Stimulated activated CD4-positive, alpha-beta T cell treated with anti-CD3 and anti-CD28 coated beads, Interleukin-12 subunit alpha, Interleukin-12 subunit beta, amount 100 ng/mL, for 24 hours (primary cell): Measurements from ENCODE around the gene RIC3.
A peak's percentile ranks its signal among the peaks of the same experiment; 100 is the strongest.

ENCODE experiments used
- DNase-seq, 2 experiments: peaks; one replicate each; pipeline ENCODE4 v3.0.0-alpha.2; 2020; ENCODE audit warnings: low read depth in 2 of 2

The RIC3 gene

DNA sequence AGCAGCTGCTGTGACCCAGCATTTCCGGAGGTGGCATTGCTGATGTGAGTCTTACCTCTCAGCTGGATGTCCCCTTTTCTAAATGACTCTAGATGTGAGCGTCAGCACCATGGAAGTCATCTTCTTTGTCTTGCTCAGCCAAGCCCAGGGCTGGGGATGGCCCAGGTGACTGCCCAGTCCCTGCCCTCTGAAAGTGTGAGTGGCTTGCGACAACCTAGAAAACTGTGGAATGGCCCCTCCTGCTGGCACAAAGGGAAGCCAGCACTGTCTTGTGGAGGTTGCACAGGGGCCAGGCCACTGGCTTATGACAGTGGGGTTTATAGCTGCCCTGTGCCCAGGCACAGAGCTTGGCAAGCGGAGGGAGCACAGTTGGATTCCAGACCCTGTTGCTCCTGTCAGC, 81.6 kb downstream of the RIC3 start:
- no peak for DNase-seq

DNA sequence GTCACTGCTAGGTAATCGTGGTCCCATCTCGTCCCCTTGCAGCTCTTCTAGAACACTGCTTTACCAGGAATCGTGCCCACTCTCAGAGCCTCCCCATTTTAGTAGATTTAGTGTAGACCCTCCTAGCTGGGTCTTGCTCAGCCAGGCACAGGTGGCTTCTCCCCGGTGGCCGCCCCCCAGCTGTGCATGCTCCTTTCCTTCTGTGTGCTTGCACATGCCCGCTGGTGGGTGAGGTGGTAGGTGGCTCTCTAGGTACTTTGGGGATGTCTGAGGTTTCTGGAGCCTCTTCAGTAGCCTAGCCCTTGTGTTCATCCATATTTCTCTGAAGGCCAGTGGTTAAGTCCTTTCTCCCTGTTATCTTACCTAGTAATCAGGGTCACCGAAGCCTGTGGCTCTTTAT, 82.3 kb downstream of the RIC3 start:
- no peak for DNase-seq

DNA sequence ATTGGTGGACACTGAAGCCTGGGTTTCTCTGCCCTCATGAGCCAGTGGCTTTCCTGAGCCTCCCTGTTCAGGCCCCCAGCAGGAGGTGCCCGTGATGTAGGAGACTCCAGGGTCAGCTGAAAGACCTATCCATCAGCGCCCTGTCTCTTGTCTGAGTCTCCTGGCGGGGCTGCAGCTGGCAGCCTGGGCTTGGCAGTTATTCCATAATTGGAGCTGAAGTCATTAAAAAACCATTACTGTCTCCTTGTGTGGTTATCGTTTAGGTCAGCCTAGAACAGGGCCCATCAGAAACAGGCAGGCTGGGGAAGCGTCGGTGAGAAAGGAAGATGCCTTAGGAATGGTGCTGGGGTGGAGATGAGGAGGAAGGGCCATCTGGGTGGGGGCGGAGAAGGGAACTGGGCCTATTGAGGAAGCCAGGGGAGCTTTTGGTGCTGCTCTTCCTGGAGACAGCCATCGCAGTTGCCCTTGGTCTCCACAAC, 82.8 kb downstream of the RIC3 start:
- DNase-seq: no peak

DNA sequence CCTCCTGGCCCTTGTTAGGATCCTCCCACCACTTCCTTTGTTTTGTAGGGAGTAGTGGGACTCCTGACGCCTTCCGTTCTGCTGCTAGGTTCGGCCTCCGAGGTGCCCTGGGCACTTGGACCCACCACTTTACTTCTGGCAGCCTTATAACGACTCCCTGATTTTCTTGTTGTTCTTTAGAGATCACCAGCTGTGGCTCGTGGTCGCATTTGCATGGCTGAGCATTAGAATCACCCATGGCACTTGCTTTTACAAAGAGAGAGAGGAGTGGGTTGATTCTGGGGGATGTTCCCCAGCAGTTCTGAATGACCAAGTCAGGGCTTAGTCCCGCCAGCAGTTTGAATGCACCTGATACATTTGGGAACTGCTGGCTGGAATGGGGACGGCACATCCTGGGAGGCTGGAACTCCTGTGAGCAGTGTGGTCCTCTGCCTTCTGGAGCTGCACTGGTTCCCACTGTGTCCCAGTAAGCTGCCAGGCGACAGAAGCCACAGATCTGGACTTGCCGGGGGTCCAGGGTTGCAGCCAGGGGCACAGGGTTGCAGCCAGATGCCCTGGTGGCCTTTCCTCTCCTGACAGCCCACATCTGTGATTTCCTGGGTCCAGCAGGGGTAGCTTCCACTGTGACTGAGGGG, 83.7 kb downstream of the RIC3 start:
- DNase-seq: no peak

DNA sequence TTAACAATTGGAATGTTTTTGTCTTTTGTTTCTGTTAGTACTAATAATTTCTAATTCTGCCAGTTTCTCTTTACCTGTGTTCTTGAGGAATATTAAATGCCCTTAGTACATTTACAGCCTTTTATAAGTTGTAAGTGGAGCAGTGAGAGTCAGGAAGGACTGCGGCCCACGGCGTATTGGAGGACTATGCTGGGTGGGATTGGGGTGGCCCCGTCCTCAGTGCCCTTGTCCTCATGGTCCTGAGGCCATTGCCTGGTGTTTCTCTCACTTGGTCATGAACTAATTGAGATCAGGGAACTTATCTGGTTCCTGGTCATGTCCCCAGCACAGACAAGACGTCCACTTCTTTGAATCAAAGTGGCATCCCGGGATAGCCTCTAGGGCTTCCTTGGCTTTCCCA, 84.5 kb downstream of the RIC3 start:
- no peak for DNase-seq

DNA sequence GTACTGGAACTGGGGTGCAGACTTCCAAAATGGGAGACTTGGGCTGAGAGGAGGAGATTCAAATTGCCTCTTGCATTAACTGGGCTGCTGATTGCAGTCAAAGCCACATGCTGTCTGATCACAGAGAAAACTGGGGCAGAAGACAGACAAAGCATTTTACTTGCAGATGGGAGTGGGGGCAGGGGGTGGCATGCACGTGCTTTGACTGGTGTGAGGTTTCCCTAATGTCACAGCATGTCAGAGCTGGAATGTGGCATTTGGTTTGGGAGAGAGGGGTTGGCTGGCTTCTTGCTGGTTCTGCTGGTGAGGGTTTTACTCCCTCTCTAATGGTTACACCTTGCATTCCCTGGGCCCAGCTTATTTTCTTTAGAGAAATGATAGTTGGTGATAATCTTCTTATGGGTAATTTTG, 84.9 kb downstream of the RIC3 start:
- no peak for DNase-seq

DNA sequence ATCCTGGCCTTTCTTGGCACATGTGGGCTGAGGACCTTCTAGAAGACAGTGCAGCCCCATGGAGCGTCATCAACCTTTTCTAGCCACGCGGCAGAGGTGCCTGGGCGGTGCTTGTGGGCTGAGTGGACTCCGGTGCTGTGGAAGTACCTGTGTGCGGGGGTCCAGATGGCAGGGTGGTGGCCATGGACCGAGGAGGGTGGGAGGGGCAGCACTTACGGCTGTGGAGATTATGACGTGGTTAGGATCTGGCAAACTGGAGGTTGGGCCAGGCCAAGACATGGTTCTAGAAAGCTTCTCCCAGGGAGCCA, 85.8 kb downstream of the RIC3 start:
- no peak for DNase-seq

DNA sequence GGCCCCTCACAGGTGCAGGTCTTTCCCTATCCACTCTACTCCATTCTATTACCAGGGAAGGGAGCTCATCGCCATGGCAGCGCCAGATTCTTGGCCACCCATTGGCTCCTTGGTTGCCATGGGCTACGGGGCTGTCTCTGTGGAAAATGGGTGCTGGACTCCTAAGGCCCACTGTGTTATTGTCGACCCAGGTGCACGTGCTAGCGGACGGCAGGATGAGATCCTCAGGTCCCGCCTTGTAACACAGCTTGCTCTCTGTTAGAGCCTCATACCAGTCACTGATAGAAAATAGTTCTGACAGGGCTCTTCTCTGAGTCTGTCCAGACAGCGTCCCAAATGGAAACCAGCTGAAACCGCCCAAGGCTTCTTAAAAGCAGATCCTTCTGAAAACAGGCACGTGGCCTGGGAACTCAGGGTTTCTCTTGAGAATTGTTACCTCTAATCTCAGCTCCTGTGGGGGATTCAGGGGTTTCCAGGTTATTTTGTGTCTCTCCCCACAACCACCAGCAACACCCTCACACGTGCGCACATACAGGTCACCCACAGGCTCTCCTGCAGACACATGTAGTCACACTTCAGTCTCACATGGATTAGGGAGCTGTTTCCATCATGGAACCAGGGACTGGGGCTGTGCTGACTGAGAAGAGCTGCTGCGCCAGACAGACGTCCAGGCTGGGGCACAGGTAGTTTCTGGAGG, 86.3 kb downstream of the RIC3 start:
- DNase-seq: no peak

DNA sequence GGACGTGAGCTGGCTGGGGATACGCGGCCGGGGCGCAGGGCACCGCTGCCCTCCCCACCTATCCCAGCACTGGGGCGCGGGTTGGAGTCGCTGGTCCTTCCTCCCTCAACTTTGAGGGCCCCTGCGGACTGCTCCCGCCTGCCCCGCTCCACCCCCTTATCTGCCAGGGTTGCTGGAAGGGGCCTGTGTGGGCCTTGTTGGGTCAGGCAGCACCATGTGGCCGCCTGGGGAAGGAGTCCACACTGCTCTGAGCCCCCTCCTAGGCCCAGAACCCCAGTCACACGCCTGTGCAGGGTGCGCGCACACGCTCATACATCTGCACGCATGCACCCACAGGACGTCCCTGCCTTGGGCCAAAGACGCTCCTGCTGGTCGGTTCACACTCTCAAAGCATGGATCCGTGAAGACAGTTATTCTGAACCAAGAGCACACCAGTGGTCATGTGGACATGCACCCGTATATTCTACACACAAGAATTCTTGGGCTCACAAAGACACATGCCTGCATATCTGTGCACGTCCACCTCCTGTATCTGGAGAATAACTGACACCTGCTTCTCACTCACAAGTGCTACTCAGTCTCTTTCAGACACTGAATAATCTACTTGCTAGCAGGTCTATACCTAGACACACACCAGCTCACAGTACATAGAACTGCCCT, 87.1 kb downstream of the RIC3 start:
- no peak for DNase-seq

DNA sequence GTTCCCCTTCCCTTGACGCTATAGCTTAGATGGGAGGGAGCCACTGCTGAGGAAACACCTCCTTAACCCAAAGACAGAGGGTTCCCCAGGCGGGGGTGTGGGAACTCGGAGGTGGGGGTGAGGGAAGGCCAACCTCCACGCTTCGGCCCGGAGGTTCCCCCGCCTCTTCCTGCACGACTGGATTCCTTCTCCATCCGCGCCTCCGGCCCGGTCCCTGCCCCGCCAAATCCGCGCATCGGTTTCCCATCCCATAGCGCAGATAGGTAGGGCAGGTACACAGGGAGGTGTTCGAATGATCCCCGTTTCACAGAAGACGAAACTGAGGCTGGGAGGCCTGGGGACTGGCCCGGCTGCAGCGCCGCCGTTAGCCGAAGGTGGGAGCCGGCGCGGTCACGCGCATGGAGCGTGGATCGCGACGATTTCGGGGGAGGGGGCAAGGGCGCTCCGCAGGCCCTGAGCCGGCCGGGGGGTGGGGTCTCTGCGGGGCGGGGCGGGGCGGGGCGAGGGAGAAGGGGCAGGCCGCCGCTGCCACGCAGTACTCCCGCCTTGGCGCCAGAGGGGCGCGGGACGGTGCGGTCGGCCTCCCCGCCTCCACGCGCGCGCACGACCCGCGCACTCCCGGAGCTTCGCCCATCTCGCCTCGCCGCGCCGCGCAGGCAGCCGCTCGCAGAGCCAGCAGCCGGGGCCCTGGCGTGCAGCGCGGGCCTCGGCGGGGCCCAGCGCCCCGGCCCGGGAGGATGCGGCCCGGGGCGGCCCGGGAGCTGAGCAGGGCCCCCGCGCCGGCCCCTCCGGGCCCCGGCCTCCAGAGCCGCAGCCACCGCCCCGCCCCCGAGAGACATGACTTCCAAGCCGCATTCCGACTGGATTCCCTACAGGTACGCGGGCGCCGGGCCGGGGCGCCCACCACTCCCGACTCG, 87.9 kb downstream of the RIC3 start, which contains the start of gene TUB:
Gene TUB, plus strand, starts transcription at position 538 of the 917 bp plus-strand sequence. Its CDS starts 300 bp downstream, at position 838.
- DNase-seq: peak in 1 of 2 experiments; percentile 16

DNA sequence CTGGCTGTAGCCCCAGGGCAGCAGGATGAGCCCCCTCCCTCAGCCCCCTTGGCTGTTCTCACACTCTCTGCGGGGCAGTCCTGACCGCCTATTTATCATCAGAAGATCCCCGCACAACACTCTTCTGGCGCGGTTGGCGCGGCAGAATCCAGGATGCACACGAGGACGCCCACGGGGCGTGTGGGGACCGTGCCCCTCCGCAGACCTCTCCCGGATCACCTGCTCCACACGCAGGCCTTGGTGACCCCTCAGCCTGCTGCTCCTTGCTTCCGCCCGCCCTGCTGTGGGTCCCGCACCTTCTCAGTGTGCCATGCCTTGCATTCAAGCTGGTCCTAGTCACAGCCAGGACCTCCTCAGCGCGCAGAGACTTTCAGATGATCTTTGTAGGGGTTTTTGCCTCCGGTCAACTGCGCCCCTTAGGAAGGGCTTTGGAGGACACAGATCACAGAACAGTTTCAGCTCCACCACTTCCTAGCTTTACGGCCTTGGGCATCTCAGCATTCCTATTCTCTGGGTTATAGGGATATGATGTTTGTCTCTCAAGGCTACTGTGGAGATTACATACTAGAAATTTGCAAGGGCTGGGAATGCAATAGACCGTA, 88.7 kb downstream of the RIC3 start:
- DNase-seq: no peak

DNA sequence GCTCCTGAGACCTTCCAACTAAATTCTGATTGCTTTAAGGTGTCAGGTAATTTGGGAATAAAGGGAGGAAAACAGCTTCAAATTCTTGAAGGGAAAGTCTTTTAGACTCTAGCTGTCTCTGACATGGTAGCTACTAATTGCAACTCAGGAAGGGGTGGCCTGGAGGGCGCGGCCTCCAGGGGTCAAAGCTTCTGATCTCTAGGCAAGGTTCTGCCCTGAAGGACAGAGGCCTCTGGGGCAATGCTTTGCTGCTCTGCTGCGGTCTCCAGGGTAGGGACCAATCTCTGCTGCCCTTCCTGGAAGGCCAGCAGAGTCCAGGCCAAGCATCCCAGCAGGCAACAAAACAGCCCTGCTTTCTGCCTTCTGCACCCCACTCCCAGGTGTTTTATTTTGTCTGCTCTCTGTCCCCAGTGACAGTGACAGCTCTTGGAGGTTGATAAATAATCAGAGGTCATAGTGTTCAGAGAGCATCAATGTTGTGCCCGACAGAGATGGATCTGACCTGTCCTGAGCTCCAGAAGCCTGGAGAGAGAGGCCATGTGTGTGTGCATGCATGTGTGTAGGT, 89.6 kb downstream of the RIC3 start:
- no peak for DNase-seq

DNA sequence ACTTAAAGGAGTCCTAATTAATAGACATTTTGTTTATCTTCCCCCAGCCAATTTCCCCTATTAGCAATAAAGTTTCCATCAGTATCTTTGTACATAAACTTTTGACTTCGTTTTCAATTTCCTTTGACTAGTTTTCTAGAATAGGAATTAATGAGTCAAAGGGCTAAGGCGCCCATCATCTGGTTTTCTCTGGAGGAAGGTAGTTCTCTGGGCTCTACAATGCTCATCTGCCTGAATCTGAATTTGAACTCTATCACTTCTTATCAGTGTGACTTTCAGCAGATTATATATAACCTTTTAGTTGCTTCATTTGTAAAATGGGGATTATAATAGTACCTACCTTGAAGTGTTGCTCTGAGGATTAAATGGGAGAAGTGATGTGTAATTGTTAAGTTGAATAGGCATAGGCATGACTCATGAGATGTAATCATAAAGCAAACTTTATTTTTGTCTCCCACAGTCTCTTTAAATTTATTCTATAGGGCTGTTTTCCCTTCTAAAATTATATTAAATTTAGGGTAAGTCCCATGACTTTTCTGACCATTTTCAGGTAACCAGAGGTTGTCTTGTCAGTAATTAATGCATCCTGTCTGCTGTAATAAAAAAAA, 93.6 kb downstream of the RIC3 start:
- no peak for DNase-seq

DNA sequence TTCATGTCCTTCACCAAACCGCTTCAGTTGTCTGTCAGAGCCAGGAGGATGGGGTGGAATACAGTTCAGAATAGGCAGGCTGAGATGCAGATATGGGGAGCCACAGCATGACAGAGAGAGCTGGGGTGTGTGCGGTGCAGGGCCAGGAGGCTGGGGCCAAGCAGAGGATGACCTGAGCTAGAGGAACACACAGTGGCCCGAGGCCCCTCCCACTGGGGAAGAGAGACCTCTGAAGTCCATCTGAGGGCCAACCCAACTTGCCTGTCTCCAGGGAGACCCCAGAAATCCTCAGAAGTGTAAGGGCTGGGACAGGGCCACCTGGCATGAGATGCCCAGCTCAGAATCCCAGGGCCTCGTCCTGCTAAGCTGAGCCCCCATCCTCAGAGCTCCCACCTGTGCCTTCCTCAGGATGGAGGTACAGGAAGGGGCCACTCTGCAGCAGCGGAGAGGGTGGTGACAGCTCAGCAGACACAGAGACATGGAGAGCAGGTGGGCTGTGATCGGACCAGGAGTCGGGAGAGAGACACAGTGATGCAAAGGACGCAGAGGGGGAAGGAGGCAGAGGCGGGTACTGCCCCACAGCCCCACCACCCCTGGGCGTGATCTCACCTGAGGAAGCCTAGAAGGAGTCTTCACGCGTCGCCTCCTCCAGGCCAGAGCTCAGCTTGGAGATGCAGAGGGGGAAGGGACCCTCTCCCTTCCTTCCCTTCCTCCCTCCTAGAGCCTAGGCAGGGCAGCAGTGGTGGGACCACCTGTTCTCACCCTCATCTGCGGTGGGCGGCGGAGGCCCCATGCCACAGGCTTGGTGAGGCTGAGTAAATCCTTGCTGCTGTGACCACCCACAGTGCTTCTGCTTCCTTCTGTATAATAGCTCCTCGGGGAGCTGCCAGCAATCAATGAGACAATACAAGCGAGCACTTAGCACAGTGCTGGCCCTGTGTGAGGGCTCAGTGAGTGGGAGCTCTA, 96.9 kb downstream of the RIC3 start:
- DNase-seq: no peak

DNA sequence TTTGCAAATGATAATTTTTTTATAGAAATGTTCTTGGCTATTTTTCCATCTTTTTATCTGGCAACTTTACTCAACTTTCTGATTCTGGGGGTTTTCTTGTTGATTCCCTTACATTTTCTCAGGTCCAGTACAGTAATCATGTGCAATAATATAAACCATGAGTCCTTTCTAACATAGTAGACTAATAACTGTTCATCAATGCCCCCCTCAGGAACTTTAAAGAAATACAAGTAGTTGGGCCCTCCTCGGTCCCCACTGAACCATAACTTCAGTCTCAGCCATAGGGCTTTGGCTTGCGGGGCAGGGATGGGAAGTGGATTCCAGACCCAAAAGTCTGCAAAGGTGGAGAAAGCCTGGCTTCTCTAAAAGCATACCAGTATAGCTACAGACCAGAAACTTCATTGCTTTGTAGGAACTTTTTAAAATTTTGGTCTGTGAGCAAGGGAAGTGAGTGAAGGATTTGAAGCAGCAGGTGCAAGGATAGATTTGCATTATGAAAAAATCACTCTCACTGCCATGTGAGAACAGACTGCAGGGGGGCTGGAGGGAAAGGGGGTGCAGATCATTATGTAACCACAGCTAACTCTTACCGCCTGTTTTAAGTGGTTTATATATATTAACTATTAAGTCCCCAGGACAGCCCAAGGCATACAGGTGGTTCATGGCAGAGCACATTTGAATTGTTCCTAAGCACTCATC, 98.3 kb downstream of the RIC3 start:
- DNase-seq: no peak

DNA sequence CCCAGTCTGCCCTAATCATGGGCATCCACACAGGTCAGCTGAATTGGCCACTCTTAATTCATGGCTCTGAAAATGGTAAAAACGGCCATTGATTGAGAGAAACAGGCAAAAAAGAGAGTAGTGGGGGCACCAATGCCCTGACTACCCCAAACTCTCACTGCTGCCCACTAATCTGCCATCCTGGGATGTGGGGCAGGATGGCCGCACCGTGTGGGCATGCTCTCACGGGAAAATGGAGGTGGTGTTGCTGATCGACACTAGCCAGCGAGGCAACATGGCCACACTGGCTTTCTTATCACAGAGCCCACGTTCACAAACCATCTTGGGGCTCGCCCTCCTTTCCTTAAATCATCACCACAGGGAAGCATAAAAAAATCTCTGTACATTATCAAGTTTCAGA, 99.1 kb downstream of the RIC3 start:
- no peak for DNase-seq

DNA sequence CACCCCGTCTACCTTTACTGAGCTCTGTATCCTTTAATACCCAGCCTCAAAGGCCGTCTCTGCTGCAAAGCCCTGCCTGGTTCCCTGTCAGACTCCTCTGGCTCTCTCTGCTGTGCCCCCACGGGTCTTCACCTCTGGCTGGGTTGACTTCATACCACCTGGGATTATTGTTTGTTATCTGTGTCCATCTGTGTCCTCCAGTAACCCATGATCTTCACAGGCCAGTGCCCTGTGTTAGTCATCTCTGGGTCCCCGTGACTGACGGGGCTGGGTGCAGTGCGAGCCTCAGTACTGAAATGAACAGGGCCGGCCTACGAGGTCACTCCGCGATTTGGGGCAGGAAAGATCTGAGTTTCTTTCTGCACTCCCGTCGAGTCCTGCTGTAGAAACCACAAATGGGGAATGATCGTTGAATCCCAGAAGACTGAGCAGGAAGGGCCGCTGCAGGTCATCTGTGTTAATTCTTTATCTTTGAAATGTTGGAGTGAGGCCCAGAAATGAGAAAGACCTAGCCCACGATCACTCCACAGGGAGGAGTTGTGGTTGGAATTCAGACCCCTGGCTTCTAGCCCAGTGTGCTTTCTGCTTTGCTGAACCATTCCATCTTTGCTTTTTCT, 100.1 kb downstream of the RIC3 start:
- no peak for DNase-seq

DNA sequence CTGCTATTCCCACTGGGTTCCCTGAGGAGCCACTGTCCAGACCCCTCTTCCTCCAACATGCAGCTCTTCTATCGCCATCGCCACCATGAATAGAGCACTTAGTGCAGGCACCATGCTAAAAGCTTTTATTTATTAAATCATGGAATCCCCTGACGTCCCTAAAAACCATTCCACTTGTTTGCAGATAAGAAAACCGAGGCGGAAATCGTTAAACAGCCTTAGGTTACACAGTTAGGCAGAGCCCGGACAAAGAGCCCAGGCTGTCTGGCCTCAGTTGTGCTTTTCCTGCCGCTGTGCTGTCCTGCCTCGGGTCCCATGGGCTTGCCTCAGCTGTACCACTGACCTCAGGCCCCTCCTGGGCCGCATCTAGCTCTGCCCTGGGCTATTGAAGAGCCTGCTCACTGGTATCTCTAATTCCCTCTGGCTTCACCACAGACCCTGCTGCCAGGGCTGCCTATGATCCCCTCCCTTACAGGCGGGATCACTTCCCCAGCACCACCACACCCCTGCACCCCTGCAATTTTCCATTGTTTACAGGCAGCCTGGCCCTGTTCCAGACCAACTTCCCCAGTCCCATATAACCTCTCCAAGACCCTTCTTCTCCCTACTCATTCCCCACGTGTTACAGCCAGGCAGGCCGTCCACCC, 100.8 kb downstream of the RIC3 start:
- no peak for DNase-seq
